GM12864 (cell line): ENCODE data around the gene ZMIZ1.
A peak's percentile ranks its signal among the peaks of the same experiment; 100 is the strongest.

Experiments used
- DNase-seq: peaks from one replicate; pipeline ENCODE4 v3.0.0-alpha.2; 2011; ENCODE audit warnings: low read depth
- H3K4me3 ChIP-seq: 2 replicates; pipeline ENCODE4 v1.5.1; 2011; ENCODE audit warnings: mild to moderate bottlenecking, low read depth, low read length, control low read depth
- TF ChIP-seq, protein P1 (sequence below): IDR thresholded peaks from 2 replicates; pipeline ENCODE4 v1.5.1; 2011; ENCODE audit warnings: low read depth, mild to moderate bottlenecking, moderate library complexity, low read length, control low read depth, inconsistent platforms; ENCODE audit errors: missing control alignments

ZMIZ1 gene

DNA sequence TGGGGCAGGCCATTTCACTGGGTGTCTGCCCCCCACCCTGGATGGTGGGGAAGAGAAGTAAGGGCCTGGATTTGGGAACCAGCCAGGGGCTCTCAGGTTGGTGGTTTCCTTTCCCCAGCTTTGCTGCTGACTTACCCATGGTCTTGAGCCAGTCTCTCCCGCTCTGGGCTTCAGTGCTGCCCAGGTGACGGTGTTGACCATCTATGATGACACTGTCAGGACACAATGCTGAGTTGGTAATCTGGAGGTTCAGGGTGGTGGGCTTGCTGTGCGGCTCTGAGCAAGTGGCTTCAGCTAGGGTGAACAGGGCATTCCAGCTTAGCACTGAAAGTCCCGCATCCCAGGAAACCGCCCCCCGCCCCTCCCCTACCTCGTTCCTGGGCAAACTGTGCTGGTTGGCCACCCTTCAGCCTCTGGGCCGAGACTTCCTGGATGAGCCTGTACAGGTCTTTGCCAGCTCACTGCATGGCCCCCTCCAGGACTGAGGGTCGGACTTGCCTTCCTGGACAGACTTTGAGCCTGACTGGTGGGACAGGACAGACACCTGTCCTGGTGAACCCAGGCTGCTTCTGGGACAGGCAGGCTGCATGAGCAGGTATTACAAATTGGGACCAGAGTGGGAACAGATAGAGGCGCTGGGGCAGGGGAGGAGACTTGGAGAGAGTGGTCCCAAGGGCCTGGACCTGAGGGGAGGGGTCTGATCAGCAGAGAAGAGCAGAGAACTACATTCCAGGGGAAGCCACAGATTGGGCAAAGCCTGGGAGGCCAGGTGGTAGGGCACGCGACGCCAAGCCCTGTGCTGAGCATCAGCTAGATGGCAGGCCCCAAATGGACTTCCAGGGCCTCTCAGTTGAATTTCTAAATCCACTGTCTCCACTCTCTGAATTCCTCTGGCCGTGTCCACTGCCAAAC lies 19.9 kb upstream of the ZMIZ1 start:
- TF ChIP-seq, protein P1, sequence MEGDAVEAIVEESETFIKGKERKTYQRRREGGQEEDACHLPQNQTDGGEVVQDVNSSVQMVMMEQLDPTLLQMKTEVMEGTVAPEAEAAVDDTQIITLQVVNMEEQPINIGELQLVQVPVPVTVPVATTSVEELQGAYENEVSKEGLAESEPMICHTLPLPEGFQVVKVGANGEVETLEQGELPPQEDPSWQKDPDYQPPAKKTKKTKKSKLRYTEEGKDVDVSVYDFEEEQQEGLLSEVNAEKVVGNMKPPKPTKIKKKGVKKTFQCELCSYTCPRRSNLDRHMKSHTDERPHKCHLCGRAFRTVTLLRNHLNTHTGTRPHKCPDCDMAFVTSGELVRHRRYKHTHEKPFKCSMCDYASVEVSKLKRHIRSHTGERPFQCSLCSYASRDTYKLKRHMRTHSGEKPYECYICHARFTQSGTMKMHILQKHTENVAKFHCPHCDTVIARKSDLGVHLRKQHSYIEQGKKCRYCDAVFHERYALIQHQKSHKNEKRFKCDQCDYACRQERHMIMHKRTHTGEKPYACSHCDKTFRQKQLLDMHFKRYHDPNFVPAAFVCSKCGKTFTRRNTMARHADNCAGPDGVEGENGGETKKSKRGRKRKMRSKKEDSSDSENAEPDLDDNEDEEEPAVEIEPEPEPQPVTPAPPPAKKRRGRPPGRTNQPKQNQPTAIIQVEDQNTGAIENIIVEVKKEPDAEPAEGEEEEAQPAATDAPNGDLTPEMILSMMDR, result no peak
- no peak for DNase-seq
- no peak overlapping the region for H3K4me3 ChIP-seq

DNA sequence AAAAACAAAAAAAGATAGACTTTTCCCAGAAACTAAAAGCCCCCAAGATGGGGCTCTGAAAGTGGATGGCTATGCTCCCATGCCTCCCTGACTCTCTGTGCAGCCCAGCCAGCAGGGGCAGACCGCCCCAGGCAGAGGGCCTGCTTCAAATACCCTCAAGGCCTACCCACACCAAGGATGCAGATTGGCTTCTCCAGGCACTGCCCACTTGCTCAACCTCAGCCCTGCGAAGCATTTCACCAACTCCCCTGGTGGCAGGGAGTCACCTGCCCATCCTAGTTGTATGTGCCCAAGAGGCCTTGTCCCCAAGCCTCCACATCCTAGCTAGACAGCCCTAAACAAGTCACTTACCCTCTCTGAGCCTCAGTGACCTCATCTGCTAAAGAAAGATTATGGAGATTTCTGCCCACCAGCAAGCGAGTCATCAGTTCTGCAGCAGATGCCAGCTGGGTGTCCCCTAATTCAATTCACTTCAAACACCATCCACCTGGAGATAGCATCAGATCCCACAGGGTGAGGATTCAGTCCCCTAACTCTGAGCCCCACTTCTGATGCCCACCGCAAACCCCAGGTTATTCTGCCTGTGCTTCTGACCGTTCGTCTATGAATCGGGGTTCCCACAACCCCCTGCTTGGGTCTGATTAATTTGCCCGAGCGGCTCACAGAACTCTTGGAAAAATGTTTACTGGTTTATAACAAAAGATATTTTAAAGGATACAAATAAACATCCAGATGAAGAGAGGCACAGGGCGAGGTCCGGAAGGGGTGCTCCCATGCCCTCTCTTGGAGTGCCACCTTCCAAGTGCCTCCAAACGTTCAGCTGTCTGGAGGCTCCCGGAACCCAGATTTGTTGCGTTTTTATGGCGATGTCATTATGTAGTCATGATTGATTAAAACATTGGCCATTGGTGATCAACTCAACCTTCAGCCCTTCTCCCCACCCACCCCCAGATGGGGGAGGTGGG lies 18.6 kb upstream of the ZMIZ1 start:
- DNase-seq, result no peak
- TF ChIP-seq, protein P1, result no peak
- no peak overlapping the region for H3K4me3 ChIP-seq

DNA sequence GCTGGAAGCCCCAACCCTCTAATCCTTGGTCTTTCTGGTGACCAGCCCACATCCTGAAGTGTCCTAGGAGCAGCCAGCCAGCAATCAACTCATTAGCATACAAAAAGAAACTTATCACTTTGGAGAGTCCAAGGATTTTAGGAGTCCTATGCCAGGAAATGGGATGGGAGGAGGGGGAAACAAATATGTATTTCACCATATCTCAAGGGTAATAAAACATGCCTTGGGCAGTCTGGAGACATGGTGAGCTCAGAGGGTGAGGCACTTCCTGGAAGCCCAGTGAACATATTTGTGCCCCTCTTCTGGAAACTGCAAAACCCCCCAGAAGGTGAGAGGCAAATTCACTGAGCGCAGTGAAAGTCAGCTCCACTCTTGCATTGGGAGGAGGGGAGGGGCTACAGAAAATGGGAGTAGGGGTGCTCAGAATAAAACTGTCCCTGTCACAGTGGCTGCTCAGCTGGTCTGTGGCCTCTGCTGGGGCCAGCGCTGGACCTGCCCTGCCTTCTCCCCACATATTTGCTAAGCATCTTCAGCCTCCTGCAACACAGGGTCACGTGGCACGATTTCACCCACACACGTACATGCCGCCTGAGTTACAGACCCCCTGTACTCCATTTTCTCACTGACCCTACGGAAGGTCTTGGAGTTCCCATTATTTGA lies 17.7 kb upstream of the ZMIZ1 start:
- DNase-seq, result no peak
- H3K4me3 ChIP-seq, result no peak overlapping the region
- TF ChIP-seq, protein P1, result no peak

DNA sequence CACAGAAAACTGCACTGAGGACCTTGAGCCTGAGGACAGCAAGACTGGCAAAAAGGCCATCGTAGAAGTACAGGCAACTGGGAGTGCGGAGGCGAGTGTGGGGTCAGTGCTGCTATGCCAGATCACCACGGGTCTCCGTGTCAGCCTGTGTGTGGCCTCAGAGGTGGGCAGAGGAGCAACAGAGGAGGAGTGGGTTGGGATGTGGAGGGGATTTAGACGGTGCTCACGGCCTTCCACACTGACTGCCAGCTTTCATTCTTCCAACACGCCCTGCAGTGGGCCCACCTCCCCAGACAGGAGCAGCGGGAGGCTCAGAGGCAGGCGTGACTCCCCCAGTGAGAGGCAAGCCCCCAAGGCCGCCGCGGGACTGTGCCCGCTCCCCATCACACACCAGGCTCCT lies 17.0 kb upstream of the ZMIZ1 start:
- H3K4me3 ChIP-seq, result no peak overlapping the region
- TF ChIP-seq, protein P1, result no peak
- DNase-seq, result no peak

DNA sequence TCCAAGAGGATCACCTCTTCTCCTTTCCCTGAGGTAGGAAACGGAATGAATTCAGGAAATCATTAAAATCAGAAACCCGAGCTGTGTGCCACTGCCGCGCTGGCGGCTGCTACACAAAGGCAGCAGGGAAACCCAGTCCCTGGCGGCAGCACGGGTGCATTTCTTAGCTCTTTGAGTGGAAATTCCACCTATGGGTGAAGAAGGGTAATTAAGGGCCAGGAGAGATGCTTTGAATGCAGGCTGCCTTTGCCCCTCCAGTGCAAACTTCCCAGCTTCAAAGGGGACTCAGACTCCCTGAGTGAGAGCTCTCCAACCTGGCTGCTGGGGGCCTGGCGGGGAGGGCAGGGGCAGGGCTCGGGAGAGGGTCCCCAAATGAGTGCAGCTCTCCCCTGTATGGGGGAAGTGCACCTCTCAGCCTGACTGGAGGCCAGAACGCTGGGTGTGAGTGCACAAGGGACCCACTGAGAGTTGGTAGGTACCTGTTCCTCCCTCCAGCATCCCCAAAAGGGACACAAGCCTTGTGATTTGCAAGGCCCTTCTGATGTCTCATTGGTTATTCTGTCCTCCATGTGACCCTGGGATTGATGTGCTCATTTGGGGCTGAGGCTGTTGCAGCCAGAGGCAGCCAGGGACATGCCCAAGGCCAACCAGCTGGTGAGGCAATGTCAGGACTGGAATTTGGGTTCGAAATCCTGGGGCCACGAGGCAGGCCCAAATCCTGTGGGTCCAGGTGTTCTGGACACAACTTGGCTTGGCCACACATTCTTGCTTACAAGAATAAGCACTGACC lies 16.3 kb upstream of the ZMIZ1 start:
- TF ChIP-seq, protein P1, result peak; percentile 50
- no peak overlapping the region for H3K4me3 ChIP-seq
- no peak for DNase-seq

DNA sequence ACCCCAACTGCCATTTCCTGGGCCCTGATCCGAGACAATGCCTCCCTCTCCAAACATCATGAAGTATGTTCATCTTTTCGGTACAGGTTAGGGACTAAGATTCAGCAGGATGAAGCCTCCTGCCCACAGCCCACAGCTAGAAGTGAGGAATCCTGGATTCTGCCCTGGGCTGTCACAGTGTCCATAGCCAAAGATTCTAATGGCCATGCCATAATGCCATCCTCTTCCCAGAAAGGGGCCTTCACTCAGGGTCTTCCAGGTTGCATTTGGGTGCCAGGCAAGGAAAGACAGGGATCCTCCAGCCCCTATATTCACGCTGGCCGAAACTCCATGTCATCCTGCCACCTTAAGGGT lies 15.7 kb upstream of the ZMIZ1 start:
- DNase-seq, result no peak
- TF ChIP-seq, protein P1, result no peak
- H3K4me3 ChIP-seq, result no peak overlapping the region
